ENCODE results near the gene CADPS.

The CADPS gene

DNA sequence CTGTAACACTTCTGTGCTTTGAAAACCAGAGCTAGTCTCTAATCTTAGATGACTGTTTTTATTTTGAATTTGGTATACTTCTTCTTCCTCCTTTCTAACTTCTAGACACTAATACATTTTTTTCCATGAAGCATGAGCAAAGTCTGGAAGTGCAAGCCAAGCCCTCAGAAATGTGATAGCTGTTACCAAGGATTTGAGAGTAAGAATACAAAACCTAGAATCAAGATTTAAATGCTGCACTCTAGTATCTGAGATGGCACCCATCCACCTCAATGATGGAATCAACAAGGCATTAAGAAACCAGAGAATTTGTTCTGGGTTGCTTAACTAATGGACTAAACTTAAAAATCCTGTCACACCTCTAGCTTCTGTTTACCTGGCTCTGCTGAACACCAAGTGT, 511.0 kb downstream of the CADPS start:
- in situ Hi-C loops (cut with MboI; ENCODE audit: low sequenced_read_pairs), result no loop called here

DNA sequence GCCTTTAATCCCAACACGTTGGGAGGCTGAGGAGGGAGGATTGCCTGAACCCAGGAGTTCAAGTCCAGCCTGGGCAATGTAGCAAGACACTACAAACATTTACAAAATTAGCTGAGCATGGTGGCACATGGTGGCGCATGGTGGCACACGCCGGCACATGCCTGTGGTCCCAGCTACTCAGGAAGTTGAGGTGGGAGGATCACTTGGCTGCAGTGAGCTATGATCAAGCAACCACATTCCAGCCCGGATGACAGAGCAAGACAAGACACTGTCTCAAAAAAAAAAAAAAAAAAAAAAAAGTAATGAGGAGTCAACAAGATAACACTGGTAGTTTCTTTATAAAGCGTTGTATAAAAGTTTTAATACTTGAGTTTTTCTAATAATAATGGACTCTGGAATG, 511.9 kb downstream of the CADPS start:
- in situ Hi-C loops (cut with MboI; ENCODE audit: low sequenced_read_pairs), result no loop called here

DNA sequence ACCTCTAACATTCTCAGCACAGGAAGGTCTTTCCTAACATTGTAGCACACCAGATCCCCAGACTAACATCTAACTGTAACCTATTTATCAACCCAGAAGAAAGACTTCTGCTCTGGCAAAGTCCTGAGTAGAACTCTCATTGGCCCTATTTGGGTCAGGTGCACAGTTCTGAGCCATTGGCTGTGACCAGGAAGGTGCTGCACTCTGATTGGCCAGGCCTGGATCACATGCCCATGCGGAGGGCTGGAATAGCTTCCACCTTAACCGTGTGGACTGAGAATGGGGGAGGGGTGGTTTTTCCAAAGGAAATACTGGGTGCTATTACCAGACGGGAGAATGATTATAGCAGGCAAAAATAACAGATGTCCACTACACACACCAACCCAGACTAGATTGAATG, 513.4 kb downstream of the CADPS start:
- in situ Hi-C loops (cut with MboI; ENCODE audit: low sequenced_read_pairs), result no loop called here

- in situ Hi-C loops (cut with MboI; ENCODE audit: low sequenced_read_pairs), result no loop called here
These were observed 514.0 kb downstream of the CADPS start for GRCh38 chr3:62361261-62361660.

DNA sequence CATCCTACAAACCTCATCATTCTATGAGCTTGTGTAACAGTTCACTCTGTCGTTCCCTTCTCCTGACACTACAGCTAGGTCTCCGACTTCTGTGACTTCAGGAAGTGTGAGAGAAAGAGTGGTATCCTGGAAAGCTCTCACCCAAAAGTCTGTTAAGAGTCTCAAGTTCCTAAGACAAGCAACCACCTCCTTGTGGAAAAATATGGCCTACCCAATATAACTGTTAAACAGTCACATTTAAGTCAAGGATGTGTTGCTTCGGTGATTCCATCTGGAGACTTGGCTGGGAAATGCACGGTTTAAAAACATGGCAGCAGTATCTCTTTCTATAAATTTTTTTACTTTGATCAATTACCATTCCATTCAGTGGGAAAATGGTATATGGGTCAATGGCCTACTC, 515.7 kb downstream of the CADPS start:
- in situ Hi-C loops (cut with MboI; ENCODE audit: low sequenced_read_pairs), result no loop called here

- in situ Hi-C loops (cut with MboI; ENCODE audit: low sequenced_read_pairs), result no loop called here
These were observed 518.9 kb downstream of the CADPS start for GRCh38 chr3:62356356-62356755.

- in situ Hi-C loops (cut with MboI; ENCODE audit: low sequenced_read_pairs), result no loop called here
These were observed 519.5 kb downstream of the CADPS start for GRCh38 chr3:62355703-62356102.

Measured in HL-60/S4 treated with phorbol 12-myristate 13-acetate at 8.2 ng/mL for 4 days and 3 days (cell line).